ENCODE results near the gene CCDC8. TPM values are rescaled to one million over a fixed set of nuclear protein-coding genes. Genes with fewer than 3 reads are reported as not detected.
A peak's percentile ranks its signal among the peaks of the same experiment; 100 is the strongest.

Gene CCDC8, protein sequence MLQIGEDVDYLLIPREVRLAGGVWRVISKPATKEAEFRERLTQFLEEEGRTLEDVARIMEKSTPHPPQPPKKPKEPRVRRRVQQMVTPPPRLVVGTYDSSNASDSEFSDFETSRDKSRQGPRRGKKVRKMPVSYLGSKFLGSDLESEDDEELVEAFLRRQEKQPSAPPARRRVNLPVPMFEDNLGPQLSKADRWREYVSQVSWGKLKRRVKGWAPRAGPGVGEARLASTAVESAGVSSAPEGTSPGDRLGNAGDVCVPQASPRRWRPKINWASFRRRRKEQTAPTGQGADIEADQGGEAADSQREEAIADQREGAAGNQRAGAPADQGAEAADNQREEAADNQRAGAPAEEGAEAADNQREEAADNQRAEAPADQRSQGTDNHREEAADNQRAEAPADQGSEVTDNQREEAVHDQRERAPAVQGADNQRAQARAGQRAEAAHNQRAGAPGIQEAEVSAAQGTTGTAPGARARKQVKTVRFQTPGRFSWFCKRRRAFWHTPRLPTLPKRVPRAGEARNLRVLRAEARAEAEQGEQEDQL
- total RNA-seq, result 10 to 100 TPM; 20.4 to 32.7 TPM

DNA sequence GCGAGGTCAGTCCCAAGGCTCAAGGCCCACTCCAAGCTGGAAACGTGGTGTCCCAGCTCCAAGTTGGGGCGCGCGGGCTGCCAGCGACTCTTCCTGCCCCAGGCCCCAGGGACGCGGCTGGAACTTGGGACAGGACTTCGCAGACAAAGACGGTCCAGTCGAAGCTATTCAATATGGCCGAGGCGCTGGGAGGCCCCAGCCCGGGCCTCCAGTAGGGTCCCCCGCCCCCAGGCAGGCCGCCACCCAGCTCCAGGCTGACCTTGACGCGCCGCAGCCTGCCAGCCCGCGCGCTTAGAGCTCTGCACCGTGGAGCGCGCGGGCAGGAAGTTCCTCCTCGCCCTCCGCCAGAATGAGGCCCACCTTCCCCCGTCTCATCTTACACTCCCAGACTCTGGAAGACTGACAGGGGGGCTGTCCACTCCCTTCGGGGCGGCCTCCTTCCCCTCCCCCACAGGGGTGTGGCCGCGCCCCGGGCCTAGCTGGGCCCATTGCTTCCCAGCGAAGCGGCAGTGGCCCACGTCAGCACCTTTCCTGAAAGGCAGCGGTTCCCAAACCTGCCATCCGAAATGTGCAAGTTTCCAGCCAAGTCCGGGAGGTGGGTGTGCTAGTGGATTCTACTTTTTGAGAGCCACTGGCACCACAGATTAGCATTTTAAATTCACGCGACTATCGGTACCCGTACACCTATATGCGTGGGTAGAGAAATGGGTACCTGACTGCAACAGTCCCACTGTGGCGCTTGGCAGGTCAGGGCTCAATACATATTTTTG lies at the start of gene CCDC8:
TSS of gene CCDC8 (minus strand) at position 303 of the 770 bp plus-strand sequence. CDS start 754 bp downstream, outside the sequence.
- H3K4me1 ChIP-seq (replicated peaks), result no peaks in the 10 kb centered on the region
- DNase-seq (ENCODE audit: low spot score), result peak; percentile 85
- no peaks in the 10 kb centered on the region for H3K27me3 ChIP-seq (replicated peaks; ENCODE audit: insufficient read depth)
- peak within 1 kb of the TSS; percentile 31 to 38 for H3K4me3 ChIP-seq
- TF ChIP-seq, protein P1, sequence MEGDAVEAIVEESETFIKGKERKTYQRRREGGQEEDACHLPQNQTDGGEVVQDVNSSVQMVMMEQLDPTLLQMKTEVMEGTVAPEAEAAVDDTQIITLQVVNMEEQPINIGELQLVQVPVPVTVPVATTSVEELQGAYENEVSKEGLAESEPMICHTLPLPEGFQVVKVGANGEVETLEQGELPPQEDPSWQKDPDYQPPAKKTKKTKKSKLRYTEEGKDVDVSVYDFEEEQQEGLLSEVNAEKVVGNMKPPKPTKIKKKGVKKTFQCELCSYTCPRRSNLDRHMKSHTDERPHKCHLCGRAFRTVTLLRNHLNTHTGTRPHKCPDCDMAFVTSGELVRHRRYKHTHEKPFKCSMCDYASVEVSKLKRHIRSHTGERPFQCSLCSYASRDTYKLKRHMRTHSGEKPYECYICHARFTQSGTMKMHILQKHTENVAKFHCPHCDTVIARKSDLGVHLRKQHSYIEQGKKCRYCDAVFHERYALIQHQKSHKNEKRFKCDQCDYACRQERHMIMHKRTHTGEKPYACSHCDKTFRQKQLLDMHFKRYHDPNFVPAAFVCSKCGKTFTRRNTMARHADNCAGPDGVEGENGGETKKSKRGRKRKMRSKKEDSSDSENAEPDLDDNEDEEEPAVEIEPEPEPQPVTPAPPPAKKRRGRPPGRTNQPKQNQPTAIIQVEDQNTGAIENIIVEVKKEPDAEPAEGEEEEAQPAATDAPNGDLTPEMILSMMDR (IDR thresholded peaks at IDR 0.05), result no peak
- peak; percentile 93 for TF ChIP-seq POLR2AphosphoS5 (IDR thresholded peaks at IDR 0.05)
- TF ChIP-seq POLR2A (IDR thresholded peaks at IDR 0.05), result peak; percentile 89
- H3K27ac ChIP-seq, result peak within 1 kb of the TSS; percentile 45 to 56
- no peaks in the 10 kb centered on the region for H3K36me3 ChIP-seq
- H3K9me3 ChIP-seq, result no peaks in the 10 kb centered on the region
- intact Hi-C loops (cut with DNase I), result no loop called here
- 8% methylated on average over 45 of the region's 46 CpGs for WGBS

DNA sequence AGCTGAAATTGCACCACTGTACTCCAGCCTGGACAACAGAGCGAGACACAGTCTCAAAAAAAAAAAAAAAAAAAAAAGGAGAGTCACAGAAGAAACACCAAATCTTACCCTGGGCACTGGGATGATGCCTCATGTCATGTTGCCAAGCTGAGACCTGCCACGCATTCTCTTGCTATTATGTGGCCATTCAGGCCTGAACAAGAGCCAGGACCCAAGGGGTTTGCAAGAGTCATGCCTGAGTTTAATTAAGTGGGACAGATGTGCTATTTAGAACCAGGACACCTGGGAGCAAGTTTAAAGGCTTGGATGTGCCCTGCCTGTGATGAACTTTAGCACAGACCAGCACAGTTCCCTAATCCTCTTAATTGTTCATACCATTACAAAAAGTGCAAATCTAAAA lies 48.2 kb upstream of the CCDC8 start:
- Histone ChIP-seq H3K9me3 (no peaks in the 10 kb centered on the region), H3K4me3 (no peak overlapping the region), H3K27ac (no peak overlapping the region), H3K4me1 (replicated peaks) (no peaks in the 10 kb centered on the region), H3K27me3 (replicated peaks; ENCODE audit: insufficient read depth) (no peaks in the 10 kb centered on the region), H3K36me3 (no peaks in the 10 kb centered on the region)
- 59% methylated on average over 2 of the region's 2 CpGs for WGBS
- intact Hi-C loops (cut with DNase I), result no loop called here
- no peak for DNase-seq (ENCODE audit: low spot score)
- TF ChIP-seq POLR2AphosphoS5 (IDR thresholded peaks at IDR 0.05) (no peak), POLR2A (IDR thresholded peaks at IDR 0.05) (no peak)
- TF ChIP-seq, protein P1 (IDR thresholded peaks at IDR 0.05), result no peak

DNA sequence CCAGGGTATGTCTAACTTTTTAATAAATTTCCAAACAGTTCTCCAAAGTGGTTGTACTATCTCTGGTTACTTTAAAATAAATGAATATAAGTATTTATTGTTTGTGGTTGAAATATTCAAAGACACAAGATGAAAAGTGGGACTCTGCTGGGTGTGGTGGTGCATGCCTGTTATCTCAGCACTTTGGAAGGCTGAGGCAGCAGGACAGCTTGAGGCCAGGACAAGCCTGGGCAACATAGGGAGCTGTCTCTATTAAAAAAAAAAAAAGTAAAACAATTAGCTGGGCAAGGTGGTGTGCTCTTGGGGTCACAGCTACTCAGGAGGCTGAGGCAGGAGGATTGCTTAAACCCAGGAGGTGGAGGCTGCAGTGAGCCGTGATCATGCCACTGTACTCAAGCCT lies 47.6 kb upstream of the CCDC8 start:
- TF ChIP-seq POLR2AphosphoS5 (IDR thresholded peaks at IDR 0.05) (no peak), POLR2A (IDR thresholded peaks at IDR 0.05) (no peak)
- TF ChIP-seq, protein P1 (IDR thresholded peaks at IDR 0.05), result no peak
- no peak overlapping the region for H3K4me3 ChIP-seq
- no peaks in the 10 kb centered on the region for H3K36me3 ChIP-seq

DNA sequence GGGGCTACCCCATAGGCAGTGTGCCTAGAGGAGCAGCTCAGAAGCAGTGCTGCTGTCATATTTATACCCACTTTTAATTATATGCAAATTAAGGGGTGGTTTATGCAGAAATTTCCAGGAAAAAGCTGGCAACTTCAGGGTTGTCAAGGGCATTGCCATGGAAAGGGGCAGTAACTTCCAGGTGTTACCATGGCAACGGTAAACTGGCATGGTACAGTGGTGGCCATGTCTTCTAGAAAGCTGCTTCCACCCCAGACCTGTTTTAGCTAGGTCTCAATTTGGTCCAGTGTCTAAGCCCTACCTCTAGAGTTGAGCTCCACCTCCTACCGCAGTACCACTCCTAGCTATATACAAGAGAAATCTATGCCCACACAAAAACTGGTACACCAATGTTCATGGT lies 46.7 kb upstream of the CCDC8 start:
- H3K27ac ChIP-seq, result no peak overlapping the region
- no peaks in the 10 kb centered on the region for H3K9me3 ChIP-seq
- H3K36me3 ChIP-seq, result no peaks in the 10 kb centered on the region
- 98% methylated on average over 2 of the region's 2 CpGs for WGBS
- intact Hi-C loops (cut with DNase I), result no loop called here
- H3K4me3 ChIP-seq, result no peak overlapping the region
- H3K4me1 ChIP-seq (replicated peaks), result no peaks in the 10 kb centered on the region
- no peaks in the 10 kb centered on the region for H3K27me3 ChIP-seq (replicated peaks; ENCODE audit: insufficient read depth)
- no peak for DNase-seq (ENCODE audit: low spot score)
- TF ChIP-seq, protein P1 (IDR thresholded peaks at IDR 0.05), result no peak
- TF ChIP-seq POLR2A (IDR thresholded peaks at IDR 0.05) (no peak), POLR2AphosphoS5 (IDR thresholded peaks at IDR 0.05) (no peak)

More for the DNA sequence above, 47.6 kb upstream of the CCDC8 start:
- Histone ChIP-seq H3K27ac (no peak overlapping the region), H3K9me3 (no peaks in the 10 kb centered on the region), H3K27me3 (replicated peaks; ENCODE audit: insufficient read depth) (no peaks in the 10 kb centered on the region), H3K4me1 (replicated peaks) (no peaks in the 10 kb centered on the region)
- intact Hi-C loops (cut with DNase I), result no loop called here
- no peak for DNase-seq (ENCODE audit: low spot score)
- WGBS, result 94% methylated on average over 1 of the region's 1 CpG
